ENCODE results near the gene LBX2.

Gene LBX2

GRCh38 chr2:74525717-74526648 lies 26.6 kb upstream of the LBX2 start, which contains the start of gene DQX1:
Gene DQX1, minus strand, starts transcription at chr2:74526231. Its CDS starts 502 bp downstream, at chr2:74525729.
- DNase-seq = no peak

- no peak for DNase-seq
Measured at GRCh38 chr2:74524955-74525716, 25.7 kb upstream of the LBX2 start.

DNA sequence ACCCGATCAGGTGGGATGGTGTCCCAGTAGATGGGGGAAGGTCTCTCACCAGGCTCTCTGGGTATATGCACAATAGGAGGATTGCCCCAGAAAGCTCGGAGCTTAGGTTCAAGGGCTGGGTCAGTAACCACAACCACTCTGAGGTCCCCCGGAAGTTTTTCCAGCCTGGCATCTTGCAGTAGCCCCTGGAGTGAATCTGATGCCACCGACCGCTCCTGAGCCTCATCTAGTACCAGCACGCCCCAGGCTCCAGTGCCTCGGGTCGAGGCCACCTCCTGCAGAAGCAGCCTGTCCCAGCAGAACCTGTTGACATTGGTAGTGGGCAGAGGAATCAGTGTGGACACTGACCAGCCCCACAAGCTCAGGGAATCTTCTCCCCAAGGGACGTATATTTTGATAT lies 24.6 kb upstream of the LBX2 start:
- DNase-seq = no peak

GRCh38 chr2:74522516-74522915 lies 23.1 kb upstream of the LBX2 start:
- DNase-seq = no peak

DNA sequence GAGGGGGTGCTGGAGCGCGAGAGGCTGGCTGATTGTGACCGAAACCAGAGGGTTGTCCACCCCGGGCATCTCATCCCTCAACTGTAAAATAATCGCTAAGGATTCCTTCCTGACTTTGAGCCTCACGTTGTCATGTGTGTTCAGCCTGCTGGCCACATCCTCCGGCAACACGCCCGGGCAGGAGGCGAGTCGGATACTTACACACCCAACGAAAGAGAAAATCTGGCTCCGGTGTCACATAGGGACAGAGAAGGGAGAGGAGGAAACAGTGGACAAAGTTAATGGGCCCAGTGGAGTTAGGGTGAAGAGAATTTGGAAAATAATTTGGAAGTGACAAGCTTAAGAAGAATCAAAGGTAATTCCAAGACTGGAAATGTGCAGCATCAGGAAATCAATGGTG lies 17.2 kb upstream of the LBX2 start:
- DNase-seq = no peak

- DNase-seq = no peak
Measured at GRCh38 chr2:74515981-74516633, 16.7 kb upstream of the LBX2 start.

DNA sequence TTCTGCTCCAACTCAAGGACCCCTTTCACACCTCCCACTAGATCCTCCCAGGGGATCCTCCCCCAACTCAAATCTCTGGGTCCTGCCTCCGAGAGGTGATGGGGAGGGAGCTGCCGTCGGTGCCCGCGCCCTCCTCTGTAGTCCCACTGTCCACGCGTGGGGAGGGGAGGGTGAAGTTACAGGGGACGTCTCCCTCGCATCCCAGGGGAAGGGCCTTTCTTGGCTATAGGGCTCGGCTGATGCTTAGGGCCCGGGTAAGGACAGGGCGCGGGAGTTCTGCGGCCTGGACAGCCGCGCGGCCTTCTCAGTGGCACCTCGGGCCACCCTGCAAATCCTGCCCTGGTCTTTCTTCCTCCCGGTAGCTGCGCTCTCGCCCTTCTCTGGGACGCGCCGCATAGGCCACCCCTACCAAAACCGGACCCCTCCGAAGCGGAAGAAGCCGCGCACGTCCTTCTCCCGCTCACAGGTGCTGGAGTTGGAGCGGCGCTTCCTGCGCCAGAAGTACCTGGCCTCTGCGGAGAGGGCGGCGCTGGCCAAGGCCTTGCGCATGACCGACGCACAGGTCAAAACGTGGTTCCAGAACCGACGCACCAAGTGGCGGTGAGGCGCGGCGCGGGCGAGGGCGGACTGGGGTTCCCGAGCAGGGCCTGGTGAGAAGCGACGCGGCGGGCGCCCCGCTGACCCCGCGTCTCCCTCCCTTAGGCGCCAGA lies 16.0 kb upstream of the LBX2 start:
- no peak for DNase-seq

DNA sequence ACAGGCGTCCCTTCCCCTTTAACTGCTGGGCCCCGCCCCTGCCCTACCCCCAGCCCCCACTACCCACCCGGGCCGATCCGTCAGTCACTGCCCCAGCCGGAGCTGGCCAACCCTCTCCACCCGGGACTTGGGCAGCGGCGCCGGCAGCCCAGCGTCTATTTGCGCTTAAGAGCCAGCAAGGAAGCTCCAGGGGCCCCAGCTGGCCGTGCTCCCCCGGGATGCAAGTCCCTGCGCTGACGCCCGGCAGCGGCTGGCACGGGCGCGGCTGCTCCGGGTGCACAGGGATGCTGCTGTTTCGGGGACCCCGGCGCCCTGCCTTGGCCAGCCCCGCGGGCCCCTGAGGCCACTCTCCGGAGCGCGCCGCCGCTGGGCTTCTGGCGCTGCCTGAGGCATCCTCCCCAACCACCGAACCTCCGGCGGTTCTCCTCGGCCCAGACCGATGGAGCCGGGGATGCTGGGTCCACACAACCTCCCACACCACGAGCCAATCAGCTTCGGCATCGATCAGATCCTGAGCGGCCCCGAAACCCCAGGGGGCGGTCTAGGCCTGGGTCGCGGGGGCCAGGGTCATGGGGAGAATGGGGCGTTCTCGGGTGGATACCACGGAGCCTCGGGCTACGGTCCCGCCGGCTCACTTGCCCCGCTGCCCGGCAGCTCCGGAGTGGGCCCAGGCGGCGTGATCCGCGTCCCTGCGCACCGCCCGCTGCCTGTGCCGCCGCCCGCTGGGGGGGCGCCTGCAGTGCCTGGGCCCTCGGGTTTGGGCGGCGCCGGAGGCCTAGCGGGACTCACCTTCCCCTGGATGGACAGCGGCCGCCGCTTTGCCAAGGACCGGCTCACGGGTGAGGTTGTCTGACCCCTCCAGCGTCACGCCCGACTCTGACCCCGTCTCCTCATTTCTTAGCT lies 15.2 kb upstream of the LBX2 start, which contains the start of gene TLX2:
Gene TLX2, plus strand, starts transcription at position 83 of the 903 bp plus-strand sequence. Its CDS starts 357 bp downstream, at position 440.
- DNase-seq = no peak

DNA sequence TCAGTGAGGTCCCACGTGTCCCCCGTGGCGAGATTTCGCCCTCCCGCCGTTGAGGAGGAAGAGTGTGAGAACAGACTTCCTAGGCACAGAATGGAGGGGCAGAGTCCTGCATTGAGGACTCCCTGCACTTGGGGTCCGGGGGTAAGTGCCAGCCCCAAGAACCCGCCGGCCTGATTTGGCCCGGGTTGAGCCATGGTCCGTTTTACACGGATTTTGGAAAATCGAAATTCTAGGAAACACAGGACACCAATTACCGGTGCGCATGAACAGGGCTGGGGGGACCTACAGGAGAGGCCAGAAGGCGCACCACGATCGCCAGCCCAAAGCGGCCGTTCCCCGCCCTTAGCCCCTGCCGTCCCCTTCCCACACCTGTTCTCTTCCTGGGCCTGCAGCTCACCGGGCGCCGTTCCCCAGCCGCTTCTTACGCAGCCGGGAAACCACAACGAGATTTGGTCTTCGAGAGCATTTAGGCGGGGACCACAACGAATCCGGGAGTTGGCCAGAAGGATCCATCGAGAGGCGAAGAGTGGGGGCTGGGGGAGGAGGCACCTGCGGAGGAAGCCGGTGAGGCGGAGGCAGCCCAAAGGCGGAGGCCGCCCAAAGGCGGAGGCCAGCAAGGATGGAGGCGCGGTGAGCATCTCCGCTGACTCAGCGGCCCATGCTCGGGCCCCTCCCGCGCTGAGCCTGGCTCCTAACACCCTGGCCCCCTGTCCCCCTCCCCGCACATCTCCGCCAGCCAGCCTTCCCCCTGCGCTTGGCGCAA lies 14.4 kb upstream of the LBX2 start:
- no peak for DNase-seq

DNA sequence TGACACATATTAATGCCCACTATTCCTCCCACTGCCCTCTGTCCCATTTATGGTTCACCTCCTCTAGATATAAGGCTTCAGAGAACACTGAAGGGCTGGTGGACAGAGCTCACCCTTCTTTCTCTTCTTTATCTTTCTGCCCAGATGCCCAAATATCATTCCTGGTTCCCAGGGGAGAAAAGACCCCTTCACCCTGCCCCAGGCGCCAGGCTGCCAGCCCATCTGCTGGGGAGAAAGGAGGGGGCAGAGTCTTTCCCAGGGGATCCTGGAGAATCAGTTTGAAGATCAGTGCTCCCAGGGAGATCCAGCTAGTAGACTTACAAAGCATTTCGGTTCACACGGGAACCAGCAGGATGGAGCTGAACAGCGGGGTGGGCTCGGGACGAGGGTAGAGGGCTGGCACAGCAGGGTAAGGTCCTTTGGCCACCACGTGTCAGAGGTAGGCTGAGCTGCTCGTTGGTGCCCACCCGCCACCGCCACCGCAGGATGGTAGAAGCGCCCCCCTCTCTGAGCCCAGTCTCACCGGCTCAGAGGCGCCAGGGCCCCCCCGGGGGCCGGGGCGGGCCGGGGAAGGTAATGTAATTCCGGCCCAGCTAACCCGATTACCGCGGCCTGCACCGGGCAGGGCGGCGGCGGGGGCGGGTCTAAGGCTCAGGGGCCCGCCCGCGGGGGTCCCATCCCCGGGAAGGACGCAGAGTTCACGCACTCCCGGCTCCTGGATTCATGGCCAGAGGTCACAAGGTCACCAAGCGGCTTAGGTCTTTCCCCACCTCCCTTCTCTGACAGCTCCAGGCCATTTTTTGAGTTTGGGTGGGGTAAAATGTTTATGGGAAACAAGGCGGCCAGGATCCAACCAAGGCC lies 13.6 kb upstream of the LBX2 start:
- no peak for DNase-seq

DNA sequence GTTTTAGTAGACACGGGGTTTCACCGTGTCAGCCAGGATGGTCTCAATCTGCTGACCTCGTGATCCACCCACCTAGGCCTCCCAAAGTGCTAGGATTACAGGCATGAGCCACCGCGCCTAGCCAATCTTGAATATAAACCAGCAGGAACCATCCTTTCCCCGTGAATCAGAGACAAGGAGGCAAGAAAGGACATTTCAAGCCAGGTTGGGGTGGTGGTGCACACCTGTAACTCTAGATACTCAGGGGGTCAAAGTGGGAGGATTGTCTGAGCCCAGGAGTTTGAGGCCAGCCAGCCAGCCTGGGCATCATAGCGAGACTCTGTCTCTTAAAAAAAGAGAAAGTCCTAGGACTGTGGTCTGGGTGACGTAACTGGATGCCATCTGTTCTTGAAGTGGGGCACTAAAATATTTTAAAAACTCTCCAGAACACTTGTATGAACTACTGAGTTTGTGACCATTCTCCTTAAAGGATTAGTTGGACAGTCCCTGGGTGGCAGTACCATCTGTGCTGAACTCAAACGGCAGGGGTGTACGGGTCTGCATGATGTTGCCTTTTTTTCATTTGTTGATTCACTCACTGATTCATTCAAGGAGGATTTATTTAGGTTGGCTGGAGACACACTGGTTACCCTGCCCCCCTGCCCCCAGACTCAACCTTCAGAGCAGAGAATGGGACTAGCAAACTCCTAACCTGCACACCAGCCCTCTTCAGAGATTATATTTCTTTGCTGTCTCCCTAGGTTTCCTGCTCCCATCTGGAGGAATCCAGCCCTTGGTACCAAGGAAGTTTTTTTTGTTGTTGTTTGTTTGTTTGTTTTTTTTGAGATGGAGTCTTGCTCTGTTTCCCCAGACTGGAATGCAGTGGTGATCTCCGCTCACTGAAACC lies 11.9 kb upstream of the LBX2 start:
- no peak for DNase-seq

DNA sequence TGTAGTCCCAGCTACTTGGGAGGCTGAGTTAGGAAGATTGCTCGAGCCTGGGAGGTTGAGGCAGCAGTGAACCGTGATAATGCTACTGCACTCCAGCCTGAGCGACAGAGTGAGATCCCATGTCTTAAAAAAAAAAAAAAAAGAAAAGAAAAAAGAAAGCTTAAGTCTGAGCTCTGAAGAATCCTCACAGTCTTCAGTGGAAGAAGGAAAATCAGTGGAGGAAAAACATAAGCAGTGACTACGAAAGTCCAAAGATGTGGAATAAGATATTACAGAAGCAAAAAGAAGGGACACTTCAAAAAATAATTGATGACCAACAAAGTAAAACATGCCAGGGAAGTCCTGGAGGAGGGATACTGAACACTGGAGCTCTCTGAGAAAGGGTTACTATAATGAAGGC lies 10.9 kb upstream of the LBX2 start:
- no peak for DNase-seq

DNA sequence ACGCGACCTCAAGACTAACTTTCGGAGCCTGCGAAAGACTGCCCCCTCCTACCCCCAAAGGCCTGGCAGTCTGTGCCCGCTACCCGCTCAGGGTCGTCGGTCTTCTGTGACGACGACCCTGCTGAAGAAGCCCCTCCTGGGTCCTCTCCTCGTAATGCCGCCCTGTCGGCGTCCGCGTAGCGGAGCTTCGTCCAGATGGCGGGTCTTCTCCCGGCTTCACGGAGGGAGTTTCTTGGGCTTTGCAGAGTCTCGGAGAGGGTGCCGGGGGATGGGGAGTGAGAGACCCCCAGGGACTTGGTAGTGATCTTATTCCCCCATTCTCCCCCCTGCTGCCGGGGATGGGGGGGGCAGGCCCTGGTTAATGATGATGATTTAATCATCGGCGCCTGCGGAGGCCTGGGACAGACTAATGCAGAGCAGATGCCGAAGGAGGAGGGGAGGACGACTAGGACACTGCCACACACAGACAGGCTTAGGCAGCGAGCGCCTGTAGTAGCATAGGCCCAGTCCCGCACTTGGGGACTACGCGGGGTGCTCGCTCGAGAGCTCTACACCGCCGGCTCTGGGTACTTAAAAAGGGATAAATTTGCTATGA lies 8.6 kb upstream of the LBX2 start:
- no peak for DNase-seq

GRCh38 chr2:74507145-74507925 lies 7.9 kb upstream of the LBX2 start, which contains the start of gene PCGF1:
Gene PCGF1, minus strand, starts transcription at chr2:74507695. Its CDS starts 27 bp downstream, at chr2:74507668.
- peak; percentile 96 for DNase-seq

DNA sequence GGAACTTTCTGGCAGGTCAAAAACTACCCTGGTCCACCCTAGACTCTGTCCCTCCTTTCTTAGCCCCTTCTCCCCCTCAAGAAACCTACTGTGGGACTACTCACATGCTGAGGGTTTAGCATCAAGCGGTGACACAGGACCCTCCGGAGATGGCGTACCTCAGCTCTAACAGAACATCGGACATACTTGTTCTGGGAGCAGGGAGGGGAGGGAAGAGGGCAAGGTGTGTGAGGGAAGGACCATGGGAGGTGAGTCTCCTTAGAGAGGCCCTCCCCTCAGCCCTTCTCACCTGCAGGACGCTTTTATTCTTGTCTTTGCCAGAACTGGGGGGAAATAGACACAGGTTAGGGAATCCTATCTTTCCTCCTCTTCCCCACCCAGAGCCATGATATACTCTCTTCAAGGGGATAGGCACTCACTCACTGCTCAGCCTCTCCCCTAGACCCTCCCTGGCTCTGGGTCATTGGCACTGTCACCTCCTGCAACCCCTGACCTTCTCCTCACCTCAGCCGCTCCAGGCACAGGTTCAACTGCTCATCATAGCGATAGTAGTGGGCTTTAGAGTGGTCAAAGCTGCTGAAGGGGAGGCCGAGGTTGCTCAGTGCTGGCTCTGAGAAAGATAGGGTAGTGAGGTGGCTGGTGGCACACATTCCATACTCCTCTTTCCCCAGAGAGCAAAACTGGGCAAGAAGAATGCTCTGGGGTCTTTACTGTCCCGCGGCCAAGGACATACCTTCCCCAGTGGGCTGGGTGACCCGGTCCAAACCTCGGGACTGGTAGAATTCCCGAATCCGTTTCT lies 6.2 kb upstream of the LBX2 start:
- no peak for DNase-seq

DNA sequence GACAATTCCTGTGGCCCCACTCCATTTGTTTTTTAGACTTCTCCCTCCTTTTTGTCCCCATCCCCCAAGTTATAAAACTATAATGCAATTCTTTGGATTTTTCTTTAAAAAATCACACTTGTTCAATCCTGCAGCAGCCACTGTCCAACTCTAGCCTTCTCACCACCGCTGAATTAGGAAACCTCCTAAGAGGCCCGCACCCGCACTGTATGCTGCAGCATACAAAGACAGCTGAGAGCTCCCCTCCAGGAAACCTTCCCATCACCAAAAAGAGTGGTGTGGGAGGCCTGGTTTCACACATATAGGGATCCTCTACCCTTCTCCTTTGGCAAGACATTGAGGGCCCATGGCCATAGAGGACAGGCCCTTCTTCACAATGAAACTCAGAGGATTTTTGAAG lies 5.2 kb upstream of the LBX2 start:
- DNase-seq = no peak
